T-helper 1 cell (primary cell): ENCODE results near the gene LKAAEAR1.
A peak's percentile ranks its signal among the peaks of the same experiment; 100 is the strongest.

Source experiments
- DNase-seq, 5 donors: peaks; one replicate each; pipeline ENCODE4 v3.0.0-alpha.2; 2012 to 2020

LKAAEAR1 gene

DNA sequence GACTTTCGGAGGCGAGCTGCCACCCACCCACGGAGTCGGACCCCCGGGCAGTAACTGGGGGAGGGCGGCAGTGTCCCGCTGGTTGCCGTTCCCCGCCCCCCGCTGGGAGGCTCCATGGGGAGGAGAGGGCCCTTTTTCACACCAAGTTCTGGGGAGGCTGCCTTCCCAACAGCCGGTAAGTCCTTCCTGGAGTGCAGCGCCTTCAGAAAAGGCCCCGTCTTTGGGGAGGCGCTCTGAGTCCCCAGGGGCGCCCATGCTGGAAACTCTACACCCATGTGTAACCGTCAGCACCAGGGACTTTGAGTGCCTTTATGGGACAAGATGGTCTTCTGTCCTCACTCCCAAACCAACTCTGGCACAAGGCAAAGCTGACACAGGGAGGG lies 34.3 kb downstream of the LKAAEAR1 start:
- DNase-seq = no peak

DNA sequence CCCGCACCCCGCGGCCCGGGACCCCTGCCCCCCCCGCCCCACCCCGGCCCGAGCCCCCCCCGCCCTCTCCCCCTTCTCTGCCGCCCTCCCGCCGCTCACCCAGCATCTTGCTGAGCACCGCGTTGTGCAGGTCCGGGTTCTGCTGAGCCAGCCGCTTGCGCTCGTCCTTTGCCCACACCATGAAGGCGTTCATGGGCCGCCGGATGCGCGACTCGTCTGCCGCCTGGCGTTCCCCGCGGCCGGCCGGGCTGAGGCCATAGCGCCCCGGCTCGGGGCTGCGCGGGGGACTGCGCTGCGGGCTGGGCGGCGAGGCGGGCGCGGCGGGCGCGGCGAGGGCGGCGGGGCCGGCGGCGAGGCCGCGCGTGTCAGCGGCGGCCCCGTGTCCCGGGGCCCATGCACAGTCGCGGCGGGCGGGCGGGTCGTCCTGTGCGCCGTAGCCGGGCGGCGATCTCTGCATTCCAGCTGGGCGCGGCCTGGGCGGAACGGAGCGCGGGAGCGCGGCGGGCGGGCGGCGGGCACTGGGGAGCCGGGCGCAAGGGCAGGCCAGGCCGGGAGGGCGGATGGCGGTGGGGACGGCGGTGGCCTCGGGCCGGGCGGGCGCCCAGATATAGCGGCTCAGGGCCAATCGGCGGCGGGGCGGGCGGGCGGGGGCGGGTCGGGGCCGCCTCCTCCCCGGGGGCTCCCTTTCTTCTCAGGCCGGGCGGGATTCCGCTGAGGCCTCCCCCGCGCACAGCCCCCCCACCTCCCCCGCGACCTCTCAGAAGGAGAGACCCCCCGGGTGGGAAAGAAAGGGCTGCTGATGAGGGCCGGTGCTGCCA lies 34.9 kb downstream of the LKAAEAR1 start, which contains the start of gene SOX18:
Gene SOX18, minus strand, starts transcription at position 580 of the 818 bp plus-strand sequence. Its CDS starts 123 bp downstream, at position 457.
- peak in 1 of 5 donors; percentile 41 for DNase-seq

DNA sequence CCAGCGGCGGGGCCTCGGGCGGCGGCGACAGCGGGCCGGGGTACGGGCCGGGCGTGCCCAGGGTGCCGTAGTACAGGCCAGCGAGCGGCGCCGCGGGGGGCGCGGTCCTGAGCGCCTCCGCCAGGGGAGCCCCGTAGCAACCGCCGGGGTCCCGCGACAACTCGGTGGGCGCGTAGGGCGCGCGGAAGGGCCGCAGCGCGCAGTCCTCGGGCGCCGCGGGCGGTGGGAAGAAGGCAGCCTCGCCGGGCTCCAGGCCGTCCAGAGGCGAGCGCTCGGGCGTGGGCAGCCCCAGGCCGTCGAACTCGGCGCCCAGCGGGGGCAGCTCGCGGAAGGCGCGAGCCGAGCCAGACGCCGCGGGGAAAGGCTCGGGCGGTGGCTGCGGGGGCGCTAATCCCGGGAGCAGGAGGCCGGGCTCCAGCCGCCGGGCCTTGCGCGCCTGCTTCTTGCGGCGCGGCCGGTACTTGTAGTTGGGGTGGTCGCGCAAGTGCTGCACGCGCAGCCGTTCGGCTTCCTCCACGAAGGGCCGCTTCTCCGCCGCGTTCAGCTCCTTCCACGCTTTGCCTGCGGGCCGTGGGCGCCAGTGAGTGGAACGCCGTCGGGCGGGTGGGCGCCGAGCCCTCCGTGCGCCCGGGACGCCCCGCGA lies 35.7 kb downstream of the LKAAEAR1 start:
- DNase-seq = no peak

DNA sequence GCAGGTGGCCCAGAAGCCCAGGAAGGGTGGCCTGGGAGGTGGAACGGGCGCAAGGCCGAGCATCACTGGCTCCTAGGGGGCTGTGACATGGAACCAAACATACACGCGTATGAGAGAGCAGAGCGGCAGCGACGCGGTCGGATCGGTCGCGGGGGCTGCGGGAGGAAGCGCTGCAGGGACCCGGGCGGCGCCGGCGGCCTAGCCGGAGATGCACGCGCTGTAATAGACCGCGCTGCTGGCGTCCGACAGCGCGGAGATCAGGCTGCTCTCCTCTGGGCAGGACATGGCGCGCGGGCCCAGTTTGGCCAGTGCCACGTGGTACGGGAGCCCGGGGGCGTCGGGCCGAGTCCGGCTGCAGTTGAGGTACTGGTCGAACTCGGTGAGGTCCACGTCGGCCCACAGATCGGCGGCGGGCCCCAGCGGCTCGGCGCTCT lies 36.2 kb downstream of the LKAAEAR1 start:
- DNase-seq = no peak

DNA sequence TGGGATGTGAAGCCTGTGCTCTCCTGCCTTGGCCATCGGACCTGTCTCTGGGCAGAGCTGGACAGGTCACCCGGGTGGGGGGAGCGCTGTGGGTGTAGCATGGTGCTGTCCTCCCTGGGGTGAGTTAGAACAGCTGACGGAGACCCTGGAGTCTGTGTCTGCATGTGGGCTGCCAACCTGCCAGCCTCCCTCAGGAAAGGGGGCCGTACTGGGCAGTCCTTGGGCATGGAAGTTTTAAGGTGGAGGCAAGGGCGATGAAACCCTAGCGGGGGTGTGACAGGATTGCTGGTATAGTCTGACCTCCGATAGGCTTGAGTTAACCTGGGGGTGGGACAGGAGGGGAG lies 37.2 kb downstream of the LKAAEAR1 start:
- no peak for DNase-seq

DNA sequence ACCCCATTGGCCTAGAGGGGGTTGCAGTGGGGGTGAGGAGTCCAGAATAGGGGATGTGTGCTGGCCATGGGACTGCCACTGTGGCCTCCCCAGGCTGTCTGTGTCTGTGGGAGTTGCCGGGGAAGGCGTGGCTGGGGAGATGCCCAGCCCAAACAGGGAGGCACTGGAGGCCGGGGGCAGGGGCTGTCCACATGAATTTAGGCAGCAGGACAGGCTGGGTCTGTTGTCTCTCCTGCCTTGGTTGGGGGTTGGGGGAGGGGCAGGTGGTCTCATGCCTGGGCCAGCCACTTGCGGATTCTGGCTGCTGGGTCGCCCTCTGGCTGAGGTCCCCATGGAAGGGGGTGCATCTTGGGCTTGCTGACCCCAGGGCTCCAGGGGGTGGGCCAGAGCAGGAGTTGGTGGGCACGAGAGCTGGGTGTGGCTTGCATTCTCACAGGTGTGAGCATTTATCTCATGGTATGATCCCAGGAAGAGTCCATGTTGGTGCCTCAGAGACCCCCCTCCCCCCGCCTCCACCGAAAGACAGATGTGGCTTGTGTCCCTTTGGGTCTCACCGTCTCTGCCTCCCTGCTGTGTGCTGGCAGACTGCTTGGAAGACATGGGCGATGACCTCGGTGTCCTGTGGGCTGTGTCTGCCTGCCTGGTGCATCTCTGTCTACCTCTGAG lies 38.7 kb downstream of the LKAAEAR1 start:
- DNase-seq = no peak

DNA sequence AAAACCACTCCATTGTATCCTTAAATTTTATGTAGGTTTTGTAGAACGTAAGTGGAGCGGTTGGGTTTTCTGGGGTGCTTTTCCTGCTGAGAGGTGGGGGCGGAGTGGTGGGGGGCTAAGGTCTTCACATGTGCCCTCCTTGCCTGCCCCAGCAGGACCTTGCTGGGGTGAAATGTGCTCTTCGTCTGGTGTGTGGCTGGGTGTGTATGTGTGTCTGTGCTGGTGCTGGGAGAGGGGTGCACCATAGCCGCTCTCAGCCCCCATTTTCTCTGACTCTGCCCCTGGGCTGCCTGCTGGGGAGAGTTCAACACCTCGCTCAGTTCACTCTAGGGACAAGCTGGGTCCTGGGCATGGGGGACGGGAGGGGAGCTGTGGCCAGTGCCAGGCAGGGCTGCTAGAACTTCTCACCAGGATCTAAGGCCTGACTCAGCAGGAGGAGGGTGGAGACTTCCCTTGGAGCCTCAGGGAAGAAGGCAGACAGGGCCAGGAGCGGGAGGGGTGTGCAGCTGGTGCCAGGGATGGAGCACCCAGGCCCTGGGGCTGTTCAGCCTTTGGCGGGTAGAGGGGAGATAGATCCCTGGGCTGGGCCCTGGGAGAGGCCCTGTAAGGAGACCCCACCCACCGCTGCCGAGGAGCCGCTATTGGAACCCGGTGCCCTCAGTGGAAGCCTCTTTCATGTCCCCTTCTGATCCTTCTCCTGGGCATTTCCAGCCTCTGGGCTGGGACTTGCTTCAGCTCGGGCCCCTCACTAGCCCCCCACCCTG lies 39.5 kb downstream of the LKAAEAR1 start:
- DNase-seq = no peak

DNA sequence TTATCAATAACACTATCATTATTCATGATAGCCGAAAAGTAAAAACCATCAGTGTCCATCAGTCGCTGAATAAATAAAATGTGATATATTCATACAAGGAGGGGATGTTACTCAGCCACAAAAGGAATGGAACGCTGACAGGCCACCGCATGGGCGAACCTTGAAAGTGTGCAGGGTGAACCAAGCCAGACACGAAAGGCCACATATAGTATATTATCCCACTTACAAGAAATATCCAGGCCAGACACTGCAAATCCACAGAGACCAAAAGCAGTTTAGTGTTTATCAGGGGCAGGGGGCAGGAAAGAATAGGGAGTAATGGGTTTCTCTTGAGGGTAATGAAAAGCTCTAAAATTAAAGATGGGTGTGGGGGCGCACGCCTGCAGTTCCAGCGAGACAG lies 40.4 kb downstream of the LKAAEAR1 start:
- DNase-seq = no peak

DNA sequence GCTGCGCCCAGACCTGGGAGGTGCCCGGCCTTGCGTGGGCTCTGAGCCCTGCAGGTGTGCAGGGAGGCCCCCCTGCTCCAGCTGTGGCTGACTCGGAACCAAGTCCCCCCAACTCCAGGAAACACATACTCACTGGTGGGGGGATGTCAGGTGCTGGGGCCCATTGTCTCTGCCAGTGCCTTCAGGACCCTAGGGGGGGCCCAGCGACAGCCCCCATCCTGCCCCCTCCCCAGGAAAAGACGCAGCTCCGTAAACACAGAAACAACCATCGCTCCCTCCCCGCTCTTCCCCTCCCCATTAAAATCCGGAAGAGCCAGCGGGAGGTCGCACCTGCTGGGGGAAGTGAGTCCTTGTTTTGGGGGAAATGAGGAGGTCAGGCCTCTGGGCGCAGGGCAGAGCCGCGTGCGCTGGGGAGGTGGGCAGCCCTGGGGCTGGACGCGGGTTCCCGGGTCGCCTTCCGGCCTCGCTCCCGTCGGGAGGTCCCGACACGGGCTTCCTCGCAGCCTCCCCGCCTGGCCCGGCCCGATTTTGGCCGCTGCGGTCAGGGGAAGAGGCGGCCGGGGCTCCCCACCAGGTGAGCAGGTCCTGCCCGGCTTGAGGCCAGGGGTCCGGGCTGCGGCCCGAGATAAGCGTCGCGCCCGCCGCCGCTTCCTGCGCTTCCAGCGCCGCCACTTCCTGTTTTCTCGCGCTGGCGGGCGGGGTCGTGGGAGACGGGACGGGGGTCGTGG lies 42.0 kb downstream of the LKAAEAR1 start:
- no peak for DNase-seq

DNA sequence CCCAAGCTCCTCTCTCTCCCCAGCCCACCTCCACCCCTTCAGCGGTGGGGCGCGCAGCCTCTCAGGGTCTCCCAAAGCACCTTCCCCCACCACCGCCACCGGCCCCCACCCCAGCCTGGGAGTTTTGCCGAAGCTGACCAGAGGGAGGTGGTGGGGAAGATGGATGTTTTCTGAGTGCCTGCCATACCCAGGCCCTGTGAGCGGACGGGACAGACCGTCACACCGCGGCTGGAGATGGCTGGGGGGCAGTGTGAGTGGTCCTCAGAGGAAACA lies 42.5 kb downstream of the LKAAEAR1 start:
- DNase-seq = no peak

DNA sequence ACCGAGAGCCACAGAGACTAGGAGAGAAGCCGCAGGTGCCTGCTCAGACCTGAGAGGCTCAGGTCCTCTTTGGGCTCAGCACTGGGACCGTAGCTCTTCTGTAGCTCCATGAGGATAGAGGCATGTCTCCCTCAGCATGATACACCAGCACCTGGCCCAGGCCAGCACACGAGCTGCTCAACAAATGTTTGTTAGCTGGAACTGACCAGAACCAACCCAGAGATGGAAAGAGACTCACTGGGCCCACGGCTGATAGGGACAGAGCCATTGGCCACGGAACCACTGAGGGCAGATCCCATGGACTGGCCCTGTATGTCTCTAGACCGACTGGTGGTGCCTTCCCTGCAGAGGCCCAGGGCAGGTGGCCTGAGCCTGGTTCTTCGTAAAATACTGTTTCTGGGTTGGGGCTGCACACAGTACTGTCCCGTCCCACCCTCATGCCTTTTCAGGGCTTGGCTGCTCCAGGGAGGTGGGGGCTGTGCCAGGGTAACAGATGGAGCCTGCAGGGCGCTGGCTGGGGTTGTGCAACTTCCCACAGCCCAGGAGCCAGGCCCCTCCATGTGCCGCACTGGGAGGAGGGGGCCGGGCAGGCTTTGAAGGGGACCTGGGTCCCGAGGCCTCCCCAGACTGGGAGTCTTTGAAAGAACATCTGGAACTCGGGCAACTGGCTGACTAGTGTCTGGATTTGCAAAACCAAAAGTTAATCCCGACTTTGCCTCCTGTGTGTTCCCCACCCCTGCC lies 43.0 kb downstream of the LKAAEAR1 start:
- DNase-seq = no peak

DNA sequence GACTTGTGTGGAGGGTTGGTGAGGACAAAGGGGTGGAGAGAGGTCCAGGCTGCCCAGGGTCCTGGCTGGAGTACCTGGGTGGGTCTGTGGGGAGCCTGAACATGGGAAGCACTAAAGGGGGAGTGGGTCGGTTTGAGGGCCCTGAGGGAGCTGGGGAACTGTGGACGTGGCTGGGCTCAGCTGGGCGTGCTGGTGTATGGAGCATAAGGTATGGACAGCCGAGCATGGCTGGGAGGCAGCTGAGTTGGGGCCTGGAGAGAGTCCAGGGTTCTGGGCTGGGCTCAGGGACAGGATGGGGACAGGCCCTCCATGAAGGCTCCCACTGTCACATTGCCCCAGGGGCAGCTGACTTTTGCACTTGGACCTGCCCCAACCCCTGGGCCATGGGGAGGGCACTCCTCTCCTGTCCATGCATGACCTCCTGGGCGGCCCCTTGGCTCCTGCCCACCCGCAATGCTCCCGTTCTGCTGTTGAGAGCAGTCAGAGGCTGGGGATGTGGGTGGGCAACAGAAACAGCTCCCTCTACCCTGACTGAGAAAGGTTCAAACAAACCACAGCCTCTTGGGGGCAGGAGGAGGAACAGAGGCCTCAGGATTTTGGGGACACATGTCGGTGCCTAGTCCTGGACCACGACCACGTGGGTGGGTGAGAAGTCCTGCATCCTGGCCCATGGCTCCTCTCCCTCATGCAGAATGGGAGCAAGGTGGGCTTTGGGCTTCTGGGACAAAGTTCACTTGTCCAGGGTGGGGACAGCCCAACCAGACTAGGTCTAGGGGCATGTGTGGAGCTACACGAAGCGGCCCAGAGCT lies 43.8 kb downstream of the LKAAEAR1 start:
- no peak for DNase-seq

DNA sequence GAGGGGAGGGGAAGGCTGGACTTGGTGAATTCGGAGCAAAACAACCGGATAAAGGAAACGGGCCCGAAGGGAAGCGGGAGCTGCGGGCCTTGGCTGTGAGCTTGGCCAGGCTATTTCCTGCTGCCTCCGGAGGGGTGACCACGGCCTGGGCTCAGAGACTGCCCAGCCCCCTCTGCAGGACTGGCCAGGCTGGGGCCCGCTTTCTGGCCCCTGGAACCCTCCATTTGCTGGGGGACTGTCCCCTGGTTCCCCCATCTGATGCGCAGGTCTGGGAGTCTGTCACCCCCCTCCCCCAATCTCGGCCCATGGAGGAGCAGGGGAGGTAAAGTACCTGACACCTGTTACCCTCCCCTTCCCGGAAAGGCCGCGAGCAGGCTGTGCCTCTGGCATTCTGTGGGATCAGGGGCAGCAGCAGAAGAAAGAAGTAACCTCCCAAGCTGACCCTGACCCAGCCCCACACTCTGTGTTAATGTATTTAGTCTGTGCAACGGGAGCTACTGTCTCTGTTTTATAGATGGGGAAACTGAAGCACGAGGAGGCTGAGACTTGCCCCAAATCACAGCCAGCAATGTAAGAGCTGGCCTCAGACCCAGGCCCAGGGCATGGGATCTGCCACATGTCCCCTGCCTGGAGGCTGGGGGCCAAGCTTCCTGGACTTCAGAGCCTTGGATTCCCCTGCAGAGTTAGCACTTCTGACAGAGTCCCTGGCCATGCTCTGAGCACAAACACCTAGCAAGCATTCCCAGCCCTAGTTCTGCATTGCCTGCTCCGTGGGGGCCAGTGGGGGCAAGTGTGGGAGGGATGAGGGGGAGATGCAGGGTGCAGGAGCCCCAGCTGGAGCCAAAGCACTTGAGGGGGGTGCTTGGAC lies 44.7 kb downstream of the LKAAEAR1 start:
- DNase-seq = no peak

DNA sequence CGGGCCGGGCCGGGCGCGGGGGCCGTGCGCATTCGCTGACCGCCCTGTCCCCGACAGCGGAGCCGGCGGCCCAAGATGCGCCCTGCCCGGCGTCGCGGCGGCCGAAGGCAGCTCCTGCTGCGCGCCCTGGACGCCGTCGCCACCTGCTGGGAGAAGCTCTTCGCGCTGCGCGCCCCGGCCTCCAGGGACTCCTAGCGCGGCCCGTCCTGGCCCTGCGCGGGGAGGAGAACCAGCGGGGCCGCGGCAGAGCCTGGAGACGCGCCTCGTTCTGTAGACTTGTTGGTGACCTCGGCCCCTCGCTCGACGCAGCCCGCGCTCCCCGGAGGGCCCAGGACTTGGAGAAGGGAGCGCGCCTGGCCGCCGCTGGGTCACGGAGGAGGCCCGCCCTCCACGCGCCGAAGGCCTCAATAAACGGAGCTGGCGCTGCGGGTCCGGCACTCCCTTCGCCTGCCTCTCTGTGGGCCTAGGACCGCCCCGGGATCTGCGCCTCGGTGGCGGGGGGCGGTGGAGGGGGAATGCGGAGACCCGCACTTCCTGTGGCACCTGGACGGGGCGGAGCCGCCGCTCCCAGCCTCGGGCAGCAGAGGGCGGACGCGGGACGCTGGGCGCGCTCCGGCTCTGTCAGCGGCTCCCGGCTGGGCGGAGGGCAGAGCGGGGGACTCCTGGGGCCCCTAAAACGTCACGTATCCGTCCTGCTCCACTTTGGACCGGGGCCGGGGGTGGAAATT lies 45.5 kb downstream of the LKAAEAR1 start:
- DNase-seq = peak; percentile 56 to 82 (median 64)

DNA sequence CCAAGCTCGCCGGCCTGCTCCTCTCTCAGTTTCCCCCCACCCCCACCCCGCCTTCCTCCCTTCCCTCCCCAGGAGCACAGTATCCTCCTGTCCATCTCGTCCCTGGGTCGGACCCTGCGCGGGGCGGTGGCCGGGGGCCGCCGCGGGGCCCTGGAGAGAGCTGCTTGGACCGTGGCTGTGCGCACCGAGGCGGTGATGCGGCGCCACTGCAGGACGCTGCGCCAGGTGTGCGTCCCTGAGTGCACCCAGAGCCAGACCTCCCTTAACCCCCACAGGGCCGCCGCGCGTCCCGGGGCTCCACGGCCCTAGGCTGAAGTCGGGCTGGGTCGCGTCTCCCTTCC lies 46.0 kb downstream of the LKAAEAR1 start:
- DNase-seq = peak in 1 of 5 donors; percentile 48

DNA sequence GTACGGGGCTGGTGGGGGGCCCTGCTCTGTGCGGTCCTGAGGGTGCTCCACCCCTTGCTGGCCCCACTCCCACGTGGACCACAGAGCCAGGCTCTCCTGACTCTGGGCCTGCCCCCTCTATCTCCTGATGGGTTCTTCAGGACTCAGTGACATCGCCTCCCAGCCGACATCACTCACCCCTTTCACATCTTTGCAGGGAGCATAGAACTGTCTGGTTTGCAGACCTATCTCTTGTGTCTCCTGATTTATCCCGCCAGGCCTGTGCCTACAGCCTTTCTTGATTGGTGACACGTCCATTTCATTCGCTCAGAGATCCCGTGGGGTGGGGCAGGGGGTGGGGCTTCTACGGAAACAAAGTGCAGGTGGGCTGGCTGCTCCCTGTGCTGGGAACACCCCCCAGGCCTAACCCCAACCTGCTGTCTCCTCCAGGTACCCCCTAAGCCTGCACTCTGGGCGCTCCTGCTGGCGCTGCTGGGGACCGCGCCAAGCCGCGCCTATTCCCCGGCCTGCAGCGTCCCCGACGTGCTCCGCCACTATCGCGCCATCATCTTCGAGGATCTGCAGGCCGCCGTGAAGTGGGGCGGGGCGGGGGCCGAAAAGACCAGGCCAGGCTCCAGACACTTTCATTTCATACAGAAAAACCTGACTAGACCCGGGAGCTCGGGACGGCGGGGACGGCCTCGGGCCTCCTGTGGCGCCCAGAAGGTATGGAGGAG lies 46.5 kb downstream of the LKAAEAR1 start:
- DNase-seq = peak in 1 of 5 donors; percentile 28

DNA sequence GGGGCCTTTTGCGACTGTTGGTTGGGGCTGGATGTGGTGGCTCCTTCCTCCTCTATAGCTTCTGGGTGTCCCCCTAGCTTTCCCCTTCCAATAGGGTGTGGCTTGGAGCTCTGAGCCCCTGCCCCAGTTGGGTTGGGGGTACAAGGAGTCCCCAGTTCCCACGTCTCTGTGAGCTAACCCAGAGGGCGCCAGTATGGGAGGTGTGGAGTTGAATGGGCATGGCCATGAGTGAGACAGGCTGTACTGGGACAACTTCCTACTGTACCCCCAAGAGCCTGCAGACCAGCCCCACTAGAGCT lies 47.0 kb downstream of the LKAAEAR1 start:
- DNase-seq = no peak

DNA sequence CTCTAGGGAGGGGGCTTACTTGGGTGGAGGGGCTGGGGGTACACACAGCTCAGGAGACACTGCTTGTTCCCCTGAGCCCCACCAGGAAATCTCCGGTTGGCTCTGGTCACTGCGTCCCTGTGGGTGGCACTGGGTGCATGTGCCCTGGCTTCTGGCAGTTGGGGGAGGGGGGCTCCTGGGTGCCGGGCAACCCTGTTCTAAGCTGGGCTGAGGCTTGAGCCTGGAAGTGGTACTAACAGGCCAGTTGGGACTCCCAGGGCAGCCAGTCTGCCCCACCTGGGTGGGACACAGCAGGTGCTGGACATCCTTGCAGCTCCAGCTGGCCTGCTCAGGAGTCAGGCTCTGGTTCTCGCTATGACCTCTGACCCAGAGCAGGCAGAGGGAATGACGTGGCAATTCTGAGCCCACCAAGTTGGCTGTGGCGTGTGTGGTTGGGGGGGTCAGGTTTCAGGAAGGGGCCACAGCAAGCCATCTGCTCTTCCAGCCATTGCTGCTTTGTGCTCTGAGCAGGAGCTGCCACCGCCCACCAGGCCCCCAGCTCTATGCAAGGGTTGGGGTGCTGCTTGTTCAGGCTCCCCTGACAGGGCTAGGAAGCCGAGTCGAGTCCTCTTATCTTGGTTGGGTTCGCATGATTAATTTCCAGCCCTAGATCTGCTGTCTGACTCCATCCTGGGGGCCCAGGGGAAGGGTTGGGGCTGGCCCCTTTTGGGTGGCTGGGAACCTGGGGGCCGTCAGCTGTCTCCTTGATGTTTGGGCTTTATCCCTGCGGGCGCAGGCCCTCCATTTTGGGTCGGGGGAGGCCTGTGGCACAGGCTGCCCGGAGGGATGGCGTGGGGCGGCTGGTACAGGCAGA lies 47.6 kb downstream of the LKAAEAR1 start:
- no peak for DNase-seq
